ENCODE data around the gene TSSC4. TPM values are rescaled to one million over a fixed set of nuclear protein-coding genes. Genes with fewer than 3 reads are reported as not detected.
A peak's percentile ranks its signal among the peaks of the same experiment; 100 is the strongest.

TSSC4 gene
- total RNA-seq, 2 experiments from 2014 or later: 33.8 to 40.2 TPM

DNA sequence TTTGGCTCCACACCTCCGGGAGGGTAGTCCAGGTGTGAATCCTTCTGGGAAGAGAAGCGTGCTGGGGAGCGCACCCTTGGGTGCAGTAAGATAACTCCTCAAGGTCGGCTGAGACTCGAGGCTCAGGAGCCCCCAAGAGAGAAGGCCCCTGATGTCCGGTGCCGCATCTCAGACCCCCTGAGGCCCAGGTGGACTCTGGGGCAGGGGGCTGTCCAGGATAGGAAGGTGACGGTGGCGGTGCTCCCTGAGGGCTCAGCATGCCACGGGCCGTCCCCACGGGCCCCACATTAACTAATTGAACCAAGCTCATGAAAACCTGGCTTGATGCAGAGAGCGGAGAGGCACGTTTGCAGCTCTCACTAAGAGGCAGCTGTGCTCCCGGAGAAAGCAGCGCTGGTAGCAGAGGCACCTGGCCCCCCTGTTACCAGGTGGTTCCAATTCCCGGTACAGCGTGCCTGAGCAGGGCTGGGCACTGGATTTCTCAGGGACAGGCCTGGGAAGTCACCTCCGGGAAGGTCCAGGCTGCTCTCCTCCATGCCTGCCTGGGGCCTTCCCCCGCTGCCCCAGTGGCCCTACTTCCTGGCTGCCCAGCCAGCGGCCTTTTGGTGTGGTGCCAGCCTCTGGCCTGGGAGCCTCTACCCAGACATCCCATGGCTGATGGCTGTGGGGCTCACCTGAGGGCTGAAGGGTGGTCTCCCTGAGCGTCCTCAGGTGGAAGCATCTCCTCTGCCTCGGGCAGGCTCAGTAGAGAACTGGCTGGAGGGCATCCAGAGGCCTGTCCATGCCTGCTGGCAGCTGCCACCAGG, 45.4 kb downstream of the TSSC4 start:
- H3K27me3 Mint-ChIP-seq: no peaks in the 10 kb centered on the region
- peak overlapping the region; percentile 89 for H3K4me3 Mint-ChIP-seq
- no peaks in the 10 kb centered on the region for H3K9me3 Mint-ChIP-seq
- H3K36me3 Mint-ChIP-seq: no peaks in the 10 kb centered on the region
- H3K27ac Mint-ChIP-seq: no peak overlapping the region
- ChIA-PET CTCF (interaction anchor here (1.2 to 2.0 kb wide), 6 partner anchors 8 to 453 kb away, joined by 3 to 10 read pairs (median 6); no protein-coding TSS in a partner anchor), POLR2A (no interaction called here)
- peaks cover 33% of the 10 kb centered on the region for H3K4me1 Mint-ChIP-seq (ENCODE audit: low read depth)
- intact Hi-C loops (cut with micrococcal nuclease): loop anchor here (5.0 kb wide), 2 partner anchors 86 to 441 kb away; partner anchors contain the start of gene CDKN1C
- DNase-seq: no peak

DNA sequence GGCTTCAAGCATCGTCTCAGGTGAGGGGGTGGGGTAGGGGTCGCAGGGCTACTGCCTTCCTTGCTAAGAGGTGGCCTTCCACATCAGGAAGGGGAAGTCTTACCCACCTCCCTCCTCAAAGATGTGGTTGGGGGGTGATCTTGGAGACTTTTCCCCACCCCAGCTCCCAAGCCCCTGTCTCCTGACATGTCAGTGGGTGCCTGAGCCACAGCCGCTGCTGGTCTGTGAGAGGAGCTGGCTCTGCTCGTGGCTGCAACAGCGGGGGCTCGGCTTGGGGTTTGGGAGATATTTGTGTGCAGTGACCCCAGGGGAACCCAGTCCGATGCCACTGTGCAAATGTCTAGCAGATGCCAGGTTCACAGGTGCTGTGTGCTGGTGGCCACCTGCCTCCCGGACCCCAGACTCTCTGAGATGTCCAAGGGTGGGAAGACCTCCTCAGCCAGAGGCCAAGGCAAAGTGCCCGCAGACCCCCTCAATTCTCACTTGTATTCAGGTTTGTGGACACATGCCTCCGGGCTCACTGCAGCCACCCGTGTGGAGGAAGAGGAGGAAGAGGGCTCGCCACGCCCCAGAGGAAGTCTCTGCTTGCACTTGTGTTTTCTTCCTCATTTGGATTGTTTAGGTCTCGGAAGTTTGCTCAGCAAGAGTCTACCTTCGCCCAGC, 46.2 kb downstream of the TSSC4 start:
- peak; percentile 36 for DNase-seq
- Mint-ChIP-seq H3K27ac (peak overlapping the region; percentile 33), H3K27me3 (no peaks in the 10 kb centered on the region), H3K4me1 (ENCODE audit: low read depth) (peaks cover 32% of the 10 kb centered on the region), H3K36me3 (no peaks in the 10 kb centered on the region), H3K9me3 (no peaks in the 10 kb centered on the region), H3K4me3 (peak overlapping the region; percentile 89)
- intact Hi-C loops (cut with micrococcal nuclease): loop anchor here (5.0 kb wide), 2 partner anchors 86 to 441 kb away; partner anchors contain the start of gene CDKN1C
- POLR2A ChIA-PET: no interaction called here
- CTCF ChIA-PET: interaction anchor here (1.0 to 1.6 kb wide), 2 partner anchors 86 to 446 kb away, joined by 3 to 5 read pairs; no protein-coding TSS in a partner anchor

DNA sequence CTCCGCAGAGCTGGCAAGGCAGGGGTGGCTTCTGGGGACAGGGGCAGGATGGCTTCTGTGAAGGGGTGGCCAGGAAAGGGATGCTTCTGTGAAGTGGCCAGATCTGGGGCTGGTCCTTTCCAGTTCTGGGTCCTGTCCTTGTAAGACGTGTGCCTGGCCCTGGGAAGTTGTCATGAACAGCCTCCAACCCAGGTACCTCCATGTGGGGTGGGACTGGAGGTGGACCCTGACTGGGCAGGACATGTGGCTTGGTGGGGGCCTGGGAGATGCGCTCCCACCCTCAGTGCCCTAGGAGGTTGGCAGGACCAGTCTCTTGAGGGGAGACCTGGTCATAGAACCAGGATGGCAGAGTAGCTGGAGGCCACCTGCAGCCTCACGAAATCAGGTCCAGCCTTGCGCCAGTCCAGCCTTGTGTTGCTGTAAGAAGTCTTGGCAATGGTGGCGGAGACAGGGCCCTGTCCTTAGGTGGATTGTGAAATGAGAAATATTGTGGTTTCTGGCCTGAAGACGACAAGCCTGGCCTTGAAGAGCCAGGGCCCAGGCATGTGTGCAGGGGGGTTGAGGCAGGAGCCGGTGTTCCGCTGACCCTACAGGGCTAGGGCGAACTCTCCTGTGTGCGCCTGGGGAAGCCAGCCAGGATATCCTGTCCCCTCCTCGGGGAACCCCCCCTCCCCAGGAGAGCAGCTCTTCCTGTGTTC, 46.9 kb downstream of the TSSC4 start:
- Mint-ChIP-seq H3K4me3 (peak overlapping the region; percentile 89), H3K27me3 (no peaks in the 10 kb centered on the region), H3K9me3 (no peaks in the 10 kb centered on the region), H3K4me1 (ENCODE audit: low read depth) (peaks cover 31% of the 10 kb centered on the region), H3K27ac (peak overlapping the region; percentile 33), H3K36me3 (no peaks in the 10 kb centered on the region)
- DNase-seq: peak; percentile 31
- intact Hi-C loops (cut with micrococcal nuclease): loop anchor here (5.0 kb wide), 2 partner anchors 85 to 440 kb away; partner anchors contain the start of gene CDKN1C
- POLR2A ChIA-PET: no interaction called here
- CTCF ChIA-PET: interaction anchor here (1.0 to 1.1 kb wide), 2 partner anchors 84 to 445 kb away, joined by 3 to 4 read pairs; no protein-coding TSS in a partner anchor

DNA sequence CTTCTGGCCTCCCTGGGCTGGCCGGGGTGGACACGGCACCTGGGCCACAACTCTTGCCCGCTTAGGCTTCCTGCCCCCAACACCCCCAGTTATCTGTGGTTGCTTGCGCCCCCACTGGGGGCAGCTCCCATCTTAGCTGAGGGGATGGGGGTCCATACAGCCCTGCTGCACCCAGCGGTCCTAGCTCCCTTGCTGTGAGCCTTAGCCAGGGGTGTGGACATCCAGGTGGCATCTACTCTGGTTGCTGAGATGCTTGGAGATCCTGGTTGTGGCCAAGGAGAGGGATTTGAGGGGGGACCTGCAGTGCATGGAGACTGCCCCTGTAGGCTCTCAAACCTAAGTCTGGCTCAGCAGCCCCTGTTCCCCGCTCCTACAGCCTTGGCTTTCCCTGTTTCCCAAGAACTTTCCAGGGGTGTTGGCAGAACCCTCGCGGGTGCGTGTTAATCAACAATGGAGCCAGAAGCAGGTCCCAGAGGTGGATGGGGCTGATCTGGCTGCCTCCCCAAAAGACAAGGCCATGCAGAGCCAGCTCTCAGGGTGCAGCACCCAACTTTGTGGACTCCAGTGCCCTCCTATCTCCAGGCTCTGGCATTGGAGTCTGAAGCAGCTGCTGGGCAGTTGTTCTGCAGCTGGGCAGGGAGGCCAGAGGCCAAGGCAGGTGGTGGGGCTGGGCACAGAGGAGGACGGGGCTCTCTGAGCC, 47.6 kb downstream of the TSSC4 start:
- no peaks in the 10 kb centered on the region for H3K36me3 Mint-ChIP-seq
- DNase-seq: no peak

DNA sequence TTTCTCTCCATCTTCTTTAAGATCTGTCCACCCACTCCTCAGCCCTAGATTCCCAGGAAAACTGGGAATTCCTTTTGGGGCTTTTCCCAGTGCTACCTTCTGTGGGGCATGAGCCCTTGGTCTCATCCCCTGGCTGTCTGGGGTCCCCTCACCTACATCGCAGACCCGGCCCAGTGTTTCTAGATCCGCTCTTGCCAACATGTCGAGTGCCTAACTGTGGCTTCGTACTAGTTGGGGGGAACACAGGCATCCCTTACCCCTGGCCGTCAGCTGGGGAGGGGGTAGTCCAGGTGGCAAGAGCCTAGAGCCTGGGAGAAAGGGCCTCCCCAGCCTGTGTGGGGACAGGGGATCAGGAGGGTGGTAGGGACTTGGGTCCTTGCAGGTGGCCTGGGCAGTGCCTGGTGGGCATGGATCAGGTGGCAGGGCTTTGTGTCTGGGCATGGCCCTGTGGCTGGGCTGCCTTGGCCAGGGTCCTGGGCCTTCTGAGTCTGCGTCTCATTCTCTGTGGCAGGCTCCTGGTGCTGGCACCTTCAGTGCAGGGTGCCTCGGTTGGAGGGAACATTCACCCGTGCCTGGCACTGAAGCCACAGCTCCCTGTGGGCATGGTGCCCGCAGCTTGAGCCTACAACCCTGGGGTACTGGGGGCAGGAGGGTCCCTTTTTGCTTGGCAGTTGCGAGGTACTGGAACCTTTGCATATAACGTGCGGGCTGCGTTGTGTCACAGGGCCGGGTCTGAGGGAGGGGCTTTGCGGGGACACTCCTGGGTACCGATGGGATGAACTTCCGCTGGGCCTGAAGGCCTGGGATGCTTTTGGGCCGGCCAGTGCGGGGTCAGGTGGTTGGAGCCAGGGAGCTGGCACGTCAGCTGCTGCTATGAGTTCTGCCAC, 48.4 kb downstream of the TSSC4 start:
- H3K36me3 Mint-ChIP-seq: no peaks in the 10 kb centered on the region

More for the DNA sequence above, 47.6 kb downstream of the TSSC4 start:
- H3K9me3 Mint-ChIP-seq: no peaks in the 10 kb centered on the region
- intact Hi-C loops (cut with micrococcal nuclease): loop anchor here (5.0 kb wide), 2 partner anchors 84 to 439 kb away; partner anchors contain the start of gene CDKN1C
- POLR2A ChIA-PET: no interaction called here
- no peaks in the 10 kb centered on the region for H3K27me3 Mint-ChIP-seq
- CTCF ChIA-PET: interaction anchor here (1.1 kb wide), 1 partner anchor 83 kb away, joined by 4 read pairs; no protein-coding TSS in a partner anchor
- no peak overlapping the region for H3K27ac Mint-ChIP-seq
- H3K4me3 Mint-ChIP-seq: no peak overlapping the region
- H3K4me1 Mint-ChIP-seq (ENCODE audit: low read depth): peaks cover 24% of the 10 kb centered on the region

DNA sequence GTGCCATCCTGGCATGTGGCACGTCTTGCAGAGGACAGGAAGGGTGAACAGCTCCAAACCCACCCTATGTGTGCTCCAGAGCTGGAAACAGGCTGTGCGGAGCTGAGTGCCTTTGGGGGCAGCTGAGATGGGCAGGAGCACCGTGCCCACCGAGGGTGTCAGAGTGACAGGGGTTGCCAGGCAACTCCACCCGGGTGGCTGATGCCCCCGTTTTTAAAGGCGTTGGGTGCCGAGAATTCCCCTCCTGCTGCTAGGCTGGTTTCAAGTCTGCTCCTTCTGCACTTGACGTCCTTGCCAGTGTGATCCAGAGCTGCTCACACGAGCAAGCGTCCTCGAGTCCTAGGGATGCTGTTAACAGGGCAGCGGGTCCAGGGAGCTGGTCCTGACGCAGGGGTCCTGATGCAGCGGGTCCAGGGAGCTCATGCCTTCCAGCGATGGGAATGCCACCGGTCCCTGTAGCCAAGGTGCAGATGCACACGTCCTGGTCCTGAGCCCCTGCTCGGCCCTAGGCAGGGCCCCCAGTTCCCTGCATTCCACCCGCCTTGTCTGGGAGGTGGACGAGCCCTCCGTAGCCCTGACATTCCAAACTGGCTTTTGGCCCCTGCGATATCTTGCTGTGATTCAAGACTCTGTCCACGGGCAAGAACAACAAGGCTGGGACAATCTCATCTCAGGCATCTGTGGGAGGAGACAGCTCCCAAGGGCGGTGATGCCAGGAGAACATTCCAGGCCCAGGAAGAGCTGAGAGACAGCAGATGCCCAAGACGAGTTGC, 49.2 kb downstream of the TSSC4 start:
- intact Hi-C loops (cut with micrococcal nuclease): loop anchor here (5.0 kb wide), 2 partner anchors 83 to 438 kb away; partner anchors contain the start of gene CDKN1C
- Mint-ChIP-seq H3K4me1 (ENCODE audit: low read depth) (peaks cover 18% of the 10 kb centered on the region), H3K4me3 (no peak overlapping the region), H3K9me3 (no peaks in the 10 kb centered on the region), H3K36me3 (no peaks in the 10 kb centered on the region), H3K27me3 (no peaks in the 10 kb centered on the region), H3K27ac (no peak overlapping the region)
- DNase-seq: no peak
- ChIA-PET POLR2A (interaction anchor here (0.6 kb wide), 1 partner anchor 145 kb away, joined by 3 read pairs; no protein-coding TSS in a partner anchor), CTCF (interaction anchor here (0.6 kb wide), 1 partner anchor 442 kb away, joined by 3 read pairs; no protein-coding TSS in a partner anchor)

More for the DNA sequence above, 48.4 kb downstream of the TSSC4 start:
- peaks cover 18% of the 10 kb centered on the region for H3K4me1 Mint-ChIP-seq (ENCODE audit: low read depth)
- intact Hi-C loops (cut with micrococcal nuclease): loop anchor here (5.0 kb wide), 2 partner anchors 83 to 438 kb away; partner anchors contain the start of gene CDKN1C
- H3K27ac Mint-ChIP-seq: no peak overlapping the region
- no peaks in the 10 kb centered on the region for H3K9me3 Mint-ChIP-seq
- H3K27me3 Mint-ChIP-seq: no peaks in the 10 kb centered on the region
- POLR2A ChIA-PET: no interaction called here
- no peak for DNase-seq
- CTCF ChIA-PET: interaction anchor here (0.6 kb wide), 1 partner anchor 443 kb away, joined by 3 read pairs; no protein-coding TSS in a partner anchor
- H3K4me3 Mint-ChIP-seq: no peak overlapping the region

DNA sequence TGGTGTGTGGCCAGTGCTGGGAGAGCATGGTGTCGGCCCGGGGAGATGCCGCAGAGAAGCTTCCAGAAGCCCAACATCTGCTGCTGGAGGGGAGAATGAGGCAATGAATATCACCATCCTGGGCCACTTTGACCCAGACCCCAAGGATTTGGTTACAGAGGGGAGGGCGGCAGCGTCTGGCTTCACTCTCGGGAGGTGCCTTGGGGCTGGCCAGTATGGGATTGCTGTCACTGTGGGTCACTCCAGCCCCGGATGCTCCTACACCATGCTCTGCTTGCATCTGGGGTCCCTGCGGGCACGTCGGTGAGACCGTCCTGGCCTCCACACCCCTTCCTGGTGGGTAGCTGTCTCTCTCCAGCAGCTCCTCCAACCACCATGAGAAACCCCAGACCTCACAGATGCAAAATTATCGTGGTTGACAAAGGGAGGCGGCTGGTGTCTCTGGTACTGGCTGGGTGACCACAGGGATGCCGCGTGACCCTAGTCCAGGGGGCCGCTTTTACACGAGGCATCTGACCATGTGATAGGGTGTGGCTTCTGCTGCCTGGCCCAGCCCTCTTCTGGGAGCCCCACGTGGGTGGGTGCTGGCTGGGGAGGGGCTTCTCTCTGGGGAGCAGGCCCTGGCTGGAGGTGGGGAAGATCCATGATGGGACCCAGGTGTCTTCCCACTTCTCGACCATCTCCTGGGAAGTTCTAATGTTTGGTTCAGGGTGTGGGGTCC, 49.9 kb downstream of the TSSC4 start:
- no peak overlapping the region for H3K4me3 Mint-ChIP-seq
- H3K9me3 Mint-ChIP-seq: no peaks in the 10 kb centered on the region
- no peak for DNase-seq
- H3K27me3 Mint-ChIP-seq: no peaks in the 10 kb centered on the region
- H3K4me1 Mint-ChIP-seq (ENCODE audit: low read depth): peaks cover 15% of the 10 kb centered on the region
- intact Hi-C loops (cut with micrococcal nuclease): no loop called here
- H3K36me3 Mint-ChIP-seq: no peaks in the 10 kb centered on the region
- ChIA-PET POLR2A (interaction anchor here (0.6 kb wide), 1 partner anchor 146 kb away, joined by 3 read pairs; no protein-coding TSS in a partner anchor), CTCF (no interaction called here)
- no peak overlapping the region for H3K27ac Mint-ChIP-seq

DNA sequence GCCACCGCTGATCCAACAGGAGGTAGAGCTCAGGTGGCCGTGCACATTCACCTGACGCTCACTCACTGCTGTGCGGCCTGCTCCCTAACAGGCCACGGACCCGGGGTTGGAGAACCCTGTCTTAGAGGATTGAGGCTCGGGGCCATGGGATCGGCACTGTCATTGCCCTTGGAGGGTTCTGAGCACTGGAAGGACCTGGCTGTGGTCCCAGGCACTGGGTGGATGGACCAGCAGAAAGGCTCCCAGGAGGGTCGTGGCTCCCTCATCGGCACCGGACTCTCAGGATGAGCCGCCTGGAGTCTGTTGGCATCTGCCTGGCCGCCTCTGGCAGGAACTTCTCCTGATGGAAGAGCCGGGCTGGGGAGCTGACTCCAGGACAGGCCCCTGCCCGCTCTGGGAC, 50.8 kb downstream of the TSSC4 start:
- CTCF ChIA-PET: no interaction called here
- no peaks in the 10 kb centered on the region for H3K36me3 Mint-ChIP-seq
- no peak for DNase-seq
- no peak overlapping the region for H3K4me3 Mint-ChIP-seq
- no peaks in the 10 kb centered on the region for H3K27me3 Mint-ChIP-seq
- intact Hi-C loops (cut with micrococcal nuclease): no loop called here
- peaks cover 13% of the 10 kb centered on the region for H3K4me1 Mint-ChIP-seq (ENCODE audit: low read depth)
- POLR2A ChIA-PET: no interaction called here
- no peak overlapping the region for H3K27ac Mint-ChIP-seq
- H3K9me3 Mint-ChIP-seq: no peaks in the 10 kb centered on the region

DNA sequence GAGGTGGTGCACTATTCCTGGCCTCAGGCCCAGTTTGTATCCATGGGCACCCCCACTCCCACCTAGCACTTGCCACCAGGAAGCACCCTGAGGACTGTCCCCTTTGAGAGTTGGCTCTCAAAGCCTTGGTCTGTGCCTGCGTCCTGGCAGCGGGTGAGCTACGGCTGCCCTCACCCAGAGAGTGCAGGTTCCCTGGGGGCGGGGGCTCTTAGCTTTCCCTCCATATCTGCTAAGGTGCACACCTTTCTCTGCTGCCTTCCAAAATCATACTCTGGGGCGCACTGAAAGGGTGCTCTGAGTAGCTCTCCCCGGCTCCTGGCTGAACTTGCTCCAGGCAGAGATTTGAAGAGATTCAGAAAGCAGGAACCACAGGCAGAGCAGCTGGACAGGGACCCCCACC, 51.4 kb downstream of the TSSC4 start:
- POLR2A ChIA-PET: no interaction called here
- Mint-ChIP-seq H3K4me3 (no peak overlapping the region), H3K27me3 (no peaks in the 10 kb centered on the region), H3K9me3 (no peaks in the 10 kb centered on the region), H3K27ac (no peak overlapping the region), H3K36me3 (no peaks in the 10 kb centered on the region), H3K4me1 (ENCODE audit: low read depth) (peaks cover 9% of the 10 kb centered on the region)
- DNase-seq: no peak
- intact Hi-C loops (cut with micrococcal nuclease): no loop called here
- CTCF ChIA-PET: no interaction called here

All from activated CD4-positive, alpha-beta memory T cell treated with anti-CD3 and anti-CD28 coated beads for 36 hours (primary cell).